ENCODE measurements around the gene CACNA1H.

The CACNA1H gene

DNA sequence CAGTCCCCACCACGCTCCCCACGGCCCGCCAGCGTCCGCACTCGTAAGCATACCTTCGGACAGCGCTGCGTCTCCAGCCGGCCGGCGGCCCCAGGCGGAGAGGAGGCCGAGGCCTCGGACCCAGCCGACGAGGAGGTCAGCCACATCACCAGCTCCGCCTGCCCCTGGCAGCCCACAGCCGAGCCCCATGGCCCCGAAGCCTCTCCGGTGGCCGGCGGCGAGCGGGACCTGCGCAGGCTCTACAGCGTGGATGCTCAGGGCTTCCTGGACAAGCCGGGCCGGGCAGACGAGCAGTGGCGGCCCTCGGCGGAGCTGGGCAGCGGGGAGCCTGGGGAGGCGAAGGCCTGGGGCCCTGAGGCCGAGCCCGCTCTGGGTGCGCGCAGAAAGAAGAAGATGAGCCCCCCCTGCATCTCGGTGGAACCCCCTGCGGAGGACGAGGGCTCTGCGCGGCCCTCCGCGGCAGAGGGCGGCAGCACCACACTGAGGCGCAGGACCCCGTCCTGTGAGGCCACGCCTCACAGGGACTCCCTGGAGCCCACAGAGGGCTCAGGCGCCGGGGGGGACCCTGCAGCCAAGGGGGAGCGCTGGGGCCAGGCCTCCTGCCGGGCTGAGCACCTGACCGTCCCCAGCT, 67.3 kb downstream of the CACNA1H start:
- no peak overlapping the region for H2AFZ ChIP-seq (ENCODE audit: low read depth, low read length, severe bottlenecking)
- no peaks in the 10 kb centered on the region for H3K27me3 ChIP-seq (ENCODE audit: low read length)
- no peak overlapping the region for H3K9ac ChIP-seq (ENCODE audit: low read length)
- H3K4me3 ChIP-seq (ENCODE audit: insufficient read depth, low read length, poor library complexity, severe bottlenecking) = no peak overlapping the region
- no peaks in the 10 kb centered on the region for H3K36me3 ChIP-seq (ENCODE audit: low read length)
- no peaks in the 10 kb centered on the region for H3K9me2 ChIP-seq (replicated peaks; ENCODE audit: insufficient read depth, low read length)
- H3K9me3 ChIP-seq (ENCODE audit: insufficient read depth, low read length) = no peaks in the 10 kb centered on the region
- no peak overlapping the region for H3K27ac ChIP-seq (ENCODE audit: low read depth, low read length)
- no peak for TF ChIP-seq EZH2phosphoT487 (conservative IDR thresholded peaks at IDR 0.05; ENCODE audit: low read length)
- TF ChIP-seq, protein P1, sequence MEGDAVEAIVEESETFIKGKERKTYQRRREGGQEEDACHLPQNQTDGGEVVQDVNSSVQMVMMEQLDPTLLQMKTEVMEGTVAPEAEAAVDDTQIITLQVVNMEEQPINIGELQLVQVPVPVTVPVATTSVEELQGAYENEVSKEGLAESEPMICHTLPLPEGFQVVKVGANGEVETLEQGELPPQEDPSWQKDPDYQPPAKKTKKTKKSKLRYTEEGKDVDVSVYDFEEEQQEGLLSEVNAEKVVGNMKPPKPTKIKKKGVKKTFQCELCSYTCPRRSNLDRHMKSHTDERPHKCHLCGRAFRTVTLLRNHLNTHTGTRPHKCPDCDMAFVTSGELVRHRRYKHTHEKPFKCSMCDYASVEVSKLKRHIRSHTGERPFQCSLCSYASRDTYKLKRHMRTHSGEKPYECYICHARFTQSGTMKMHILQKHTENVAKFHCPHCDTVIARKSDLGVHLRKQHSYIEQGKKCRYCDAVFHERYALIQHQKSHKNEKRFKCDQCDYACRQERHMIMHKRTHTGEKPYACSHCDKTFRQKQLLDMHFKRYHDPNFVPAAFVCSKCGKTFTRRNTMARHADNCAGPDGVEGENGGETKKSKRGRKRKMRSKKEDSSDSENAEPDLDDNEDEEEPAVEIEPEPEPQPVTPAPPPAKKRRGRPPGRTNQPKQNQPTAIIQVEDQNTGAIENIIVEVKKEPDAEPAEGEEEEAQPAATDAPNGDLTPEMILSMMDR (IDR thresholded peaks at IDR 0.05; ENCODE audit: insufficient read depth, low read length, poor library complexity, severe bottlenecking) = no peak
- no peak overlapping the region for H3K4me2 ChIP-seq (ENCODE audit: low read depth, low read length, poor library complexity, severe bottlenecking)
- H3K79me2 ChIP-seq (ENCODE audit: insufficient read depth, low read length) = no peaks in the 10 kb centered on the region
- H4K20me1 ChIP-seq (ENCODE audit: low read depth, low read length) = no peaks in the 10 kb centered on the region
- H3F3A ChIP-seq (ENCODE audit: insufficient read depth) = no peaks in the 10 kb centered on the region

DNA sequence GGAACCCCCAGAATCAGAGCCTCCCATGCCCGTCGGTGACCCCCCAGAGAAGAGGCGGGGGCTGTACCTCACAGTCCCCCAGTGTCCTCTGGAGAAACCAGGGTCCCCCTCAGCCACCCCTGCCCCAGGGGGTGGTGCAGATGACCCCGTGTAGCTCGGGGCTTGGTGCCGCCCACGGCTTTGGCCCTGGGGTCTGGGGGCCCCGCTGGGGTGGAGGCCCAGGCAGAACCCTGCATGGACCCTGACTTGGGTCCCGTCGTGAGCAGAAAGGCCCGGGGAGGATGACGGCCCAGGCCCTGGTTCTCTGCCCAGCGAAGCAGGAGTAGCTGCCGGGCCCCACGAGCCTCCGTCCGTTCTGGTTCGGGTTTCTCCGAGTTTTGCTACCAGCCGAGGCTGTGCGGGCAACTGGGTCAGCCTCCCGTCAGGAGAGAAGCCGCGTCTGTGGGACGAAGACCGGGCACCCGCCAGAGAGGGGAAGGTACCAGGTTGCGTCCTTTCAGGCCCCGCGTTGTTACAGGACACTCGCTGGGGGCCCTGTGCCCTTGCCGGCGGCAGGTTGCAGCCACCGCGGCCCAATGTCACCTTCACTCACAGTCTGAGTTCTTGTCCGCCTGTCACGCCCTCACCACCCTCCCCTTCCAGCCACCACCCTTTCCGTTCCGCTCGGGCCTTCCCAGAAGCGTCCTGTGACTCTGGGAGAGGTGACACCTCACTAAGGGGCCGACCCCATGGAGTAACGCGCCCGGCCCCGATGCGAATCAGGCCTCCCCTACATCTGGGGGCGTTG, 68.1 kb downstream of the CACNA1H start:
- Histone ChIP-seq H3K27me3 (ENCODE audit: low read length) (no peaks in the 10 kb centered on the region), H3K9me3 (ENCODE audit: insufficient read depth, low read length) (no peaks in the 10 kb centered on the region), H4K20me1 (ENCODE audit: low read depth, low read length) (no peaks in the 10 kb centered on the region), H3F3A (ENCODE audit: insufficient read depth) (no peaks in the 10 kb centered on the region), H3K79me2 (ENCODE audit: insufficient read depth, low read length) (no peaks in the 10 kb centered on the region), H3K27ac (ENCODE audit: low read depth, low read length) (no peak overlapping the region), H3K36me3 (ENCODE audit: low read length) (no peaks in the 10 kb centered on the region), H3K9ac (ENCODE audit: low read length) (no peak overlapping the region), H3K4me2 (ENCODE audit: low read depth, low read length, poor library complexity, severe bottlenecking) (no peak overlapping the region), H2AFZ (ENCODE audit: low read depth, low read length, severe bottlenecking) (no peak overlapping the region), H3K4me3 (ENCODE audit: insufficient read depth, low read length, poor library complexity, severe bottlenecking) (no peak overlapping the region), H3K9me2 (replicated peaks; ENCODE audit: insufficient read depth, low read length) (no peaks in the 10 kb centered on the region)
- TF ChIP-seq, protein P1 (IDR thresholded peaks at IDR 0.05; ENCODE audit: insufficient read depth, low read length, poor library complexity, severe bottlenecking) = no peak
- TF ChIP-seq EZH2phosphoT487 (conservative IDR thresholded peaks at IDR 0.05; ENCODE audit: low read length) = no peak

DNA sequence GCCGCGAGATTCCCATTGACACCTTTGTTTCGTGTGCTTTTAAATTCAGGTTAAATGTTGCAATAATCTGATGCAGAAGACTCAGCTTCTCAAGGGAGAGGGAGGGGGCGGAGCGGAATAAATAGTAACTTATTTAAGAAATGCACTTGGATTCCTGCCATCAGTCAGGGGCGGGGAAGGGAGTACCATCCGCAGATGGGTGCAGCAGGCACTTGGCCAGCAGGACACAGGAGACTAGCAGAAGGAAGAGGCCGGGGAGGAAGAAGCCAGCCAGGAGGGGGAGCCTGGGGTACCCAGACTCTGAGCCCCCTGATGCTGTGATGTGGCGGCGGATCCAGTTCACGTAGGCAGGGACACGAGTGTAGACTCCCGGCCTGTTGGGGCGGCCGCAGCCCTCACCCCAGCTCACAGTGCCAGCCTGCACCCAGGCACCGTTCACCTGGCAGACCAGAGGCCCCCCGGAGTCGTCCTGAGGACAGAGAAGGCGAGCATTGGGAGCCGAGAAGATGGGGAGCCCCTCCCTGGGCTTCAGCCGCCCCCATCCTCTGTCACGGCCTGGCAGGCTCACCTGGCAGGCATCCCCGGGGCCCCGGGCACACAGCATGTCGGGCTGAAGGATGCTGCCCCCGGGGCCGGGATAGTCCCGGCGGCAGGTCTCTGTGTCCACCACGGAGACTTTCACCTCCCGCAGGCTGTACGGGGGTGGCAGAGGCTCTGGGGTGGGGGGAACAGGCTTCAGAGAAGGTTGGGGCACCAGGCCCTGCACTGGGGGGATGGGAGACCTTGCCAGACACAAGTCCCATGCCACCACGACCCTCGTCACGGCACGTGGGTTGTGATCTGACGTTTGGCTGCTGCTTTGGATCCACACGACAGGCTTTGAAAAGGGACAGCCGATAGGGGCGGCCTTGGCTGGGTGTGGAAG, 69.0 kb downstream of the CACNA1H start:
- no peak for TF ChIP-seq EZH2phosphoT487 (conservative IDR thresholded peaks at IDR 0.05; ENCODE audit: low read length)
- TF ChIP-seq, protein P1 (IDR thresholded peaks at IDR 0.05; ENCODE audit: insufficient read depth, low read length, poor library complexity, severe bottlenecking) = no peak
- no peak overlapping the region for H3K4me3 ChIP-seq (ENCODE audit: insufficient read depth, low read length, poor library complexity, severe bottlenecking)
- no peaks in the 10 kb centered on the region for H3K9me3 ChIP-seq (ENCODE audit: insufficient read depth, low read length)
- H3K27me3 ChIP-seq (ENCODE audit: low read length) = no peaks in the 10 kb centered on the region
- H3K79me2 ChIP-seq (ENCODE audit: insufficient read depth, low read length) = no peaks in the 10 kb centered on the region
- no peaks in the 10 kb centered on the region for H3F3A ChIP-seq (ENCODE audit: insufficient read depth)
- no peaks in the 10 kb centered on the region for H3K9me2 ChIP-seq (replicated peaks; ENCODE audit: insufficient read depth, low read length)
- H4K20me1 ChIP-seq (ENCODE audit: low read depth, low read length) = no peaks in the 10 kb centered on the region
- no peak overlapping the region for H3K9ac ChIP-seq (ENCODE audit: low read length)
- no peaks in the 10 kb centered on the region for H3K36me3 ChIP-seq (ENCODE audit: low read length)
- no peak overlapping the region for H2AFZ ChIP-seq (ENCODE audit: low read depth, low read length, severe bottlenecking)
- H3K27ac ChIP-seq (ENCODE audit: low read depth, low read length) = no peak overlapping the region
- no peak overlapping the region for H3K4me2 ChIP-seq (ENCODE audit: low read depth, low read length, poor library complexity, severe bottlenecking)

Data from SU-DHL-6 (cell line).